IMR-90 (cell line): ENCODE data around the gene PHOX2A.

Source experiments
- MAZ ChIP-seq: IDR thresholded peaks from 2 replicates; pipeline ENCODE4 v1.6.1; 2012; ENCODE audit warnings: low read depth, mild to moderate bottlenecking, low read length, improper control_type of control experiment, moderate library complexity, borderline replicate concordance
- MXI1 ChIP-seq: IDR thresholded peaks from 2 replicates; pipeline ENCODE4 v1.6.1; 2012; ENCODE audit warnings: low read depth, mild to moderate bottlenecking, low read length, moderate library complexity, borderline replicate concordance
- POLR2A ChIP-seq: IDR thresholded peaks from 2 replicates; pipeline ENCODE4 v1.6.1; 2012; ENCODE audit warnings: mild to moderate bottlenecking, low read depth, low read length
- RCOR1 ChIP-seq: IDR thresholded peaks from 2 replicates; pipeline ENCODE4 v1.6.1; 2012; ENCODE audit warnings: mild to moderate bottlenecking, low read length, improper control_type of control experiment; ENCODE audit not compliant: insufficient replicate concordance
- SMC3 ChIP-seq: fragments of 150-350 bp; IDR thresholded peaks from 2 replicates; pipeline ENCODE4 v1.6.1; 2016; ENCODE audit warnings: low read depth, mild to moderate bottlenecking, antibody characterized with exemption, low read length, moderate library complexity
- TF ChIP-seq, protein P1 (sequence below): conservative IDR thresholded peaks from 2 replicates; pipeline ENCODE4 v1.5.1; 2012; ENCODE audit warnings: mild to moderate bottlenecking, low read depth, low read length, improper control_type of control experiment

DNA sequence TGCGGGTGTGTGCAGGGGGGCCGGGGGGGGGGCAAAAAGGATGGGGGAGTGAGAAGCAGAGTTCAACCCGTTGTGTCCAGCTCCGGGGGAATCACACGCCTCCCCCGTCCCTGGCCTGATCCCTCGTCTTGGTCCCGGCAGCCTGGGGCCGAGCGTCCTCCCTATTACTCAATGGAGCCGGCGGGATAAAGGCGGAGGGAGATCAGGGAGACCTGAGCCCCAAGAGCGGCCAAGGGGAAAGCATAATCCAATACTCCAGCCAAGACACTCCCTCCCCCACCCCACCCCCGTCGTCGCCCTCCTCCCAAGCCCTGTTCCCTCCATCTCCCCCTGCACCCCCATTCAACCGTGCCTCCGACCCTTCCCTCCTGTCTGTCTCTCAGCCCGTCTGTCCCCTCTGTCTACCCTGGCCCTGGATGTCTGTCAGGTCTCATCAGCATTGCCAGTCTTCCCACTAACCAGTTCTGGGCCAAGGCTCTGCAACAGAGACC, 2.6 kb downstream of the PHOX2A start:
- TF ChIP-seq, protein P1, sequence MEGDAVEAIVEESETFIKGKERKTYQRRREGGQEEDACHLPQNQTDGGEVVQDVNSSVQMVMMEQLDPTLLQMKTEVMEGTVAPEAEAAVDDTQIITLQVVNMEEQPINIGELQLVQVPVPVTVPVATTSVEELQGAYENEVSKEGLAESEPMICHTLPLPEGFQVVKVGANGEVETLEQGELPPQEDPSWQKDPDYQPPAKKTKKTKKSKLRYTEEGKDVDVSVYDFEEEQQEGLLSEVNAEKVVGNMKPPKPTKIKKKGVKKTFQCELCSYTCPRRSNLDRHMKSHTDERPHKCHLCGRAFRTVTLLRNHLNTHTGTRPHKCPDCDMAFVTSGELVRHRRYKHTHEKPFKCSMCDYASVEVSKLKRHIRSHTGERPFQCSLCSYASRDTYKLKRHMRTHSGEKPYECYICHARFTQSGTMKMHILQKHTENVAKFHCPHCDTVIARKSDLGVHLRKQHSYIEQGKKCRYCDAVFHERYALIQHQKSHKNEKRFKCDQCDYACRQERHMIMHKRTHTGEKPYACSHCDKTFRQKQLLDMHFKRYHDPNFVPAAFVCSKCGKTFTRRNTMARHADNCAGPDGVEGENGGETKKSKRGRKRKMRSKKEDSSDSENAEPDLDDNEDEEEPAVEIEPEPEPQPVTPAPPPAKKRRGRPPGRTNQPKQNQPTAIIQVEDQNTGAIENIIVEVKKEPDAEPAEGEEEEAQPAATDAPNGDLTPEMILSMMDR, result no peak
- TF ChIP-seq RCOR1 (no peak), POLR2A (no peak), MAZ (no peak), SMC3 (no peak), MXI1 (no peak)
